ENCODE measurements around the gene DCAF17.

- TF ChIP-seq POLR2A (IDR thresholded peaks at IDR 0.05) (no peak), CTCF (IDR thresholded peaks at IDR 0.05) (no peak)
These were observed 42.5 kb upstream of the DCAF17 start for GRCh38 chr2:171391532-171391931.

Data from uterus (tissue), 2 donors.